Measurements from ENCODE around the gene RPS21. TPM values are rescaled to one million over a fixed set of nuclear protein-coding genes. Genes with fewer than 3 reads are reported as not detected.

RPS21 gene
- total and polyA plus RNA-seq, 2 donors: 1,987 to 6,072 TPM

DNA sequence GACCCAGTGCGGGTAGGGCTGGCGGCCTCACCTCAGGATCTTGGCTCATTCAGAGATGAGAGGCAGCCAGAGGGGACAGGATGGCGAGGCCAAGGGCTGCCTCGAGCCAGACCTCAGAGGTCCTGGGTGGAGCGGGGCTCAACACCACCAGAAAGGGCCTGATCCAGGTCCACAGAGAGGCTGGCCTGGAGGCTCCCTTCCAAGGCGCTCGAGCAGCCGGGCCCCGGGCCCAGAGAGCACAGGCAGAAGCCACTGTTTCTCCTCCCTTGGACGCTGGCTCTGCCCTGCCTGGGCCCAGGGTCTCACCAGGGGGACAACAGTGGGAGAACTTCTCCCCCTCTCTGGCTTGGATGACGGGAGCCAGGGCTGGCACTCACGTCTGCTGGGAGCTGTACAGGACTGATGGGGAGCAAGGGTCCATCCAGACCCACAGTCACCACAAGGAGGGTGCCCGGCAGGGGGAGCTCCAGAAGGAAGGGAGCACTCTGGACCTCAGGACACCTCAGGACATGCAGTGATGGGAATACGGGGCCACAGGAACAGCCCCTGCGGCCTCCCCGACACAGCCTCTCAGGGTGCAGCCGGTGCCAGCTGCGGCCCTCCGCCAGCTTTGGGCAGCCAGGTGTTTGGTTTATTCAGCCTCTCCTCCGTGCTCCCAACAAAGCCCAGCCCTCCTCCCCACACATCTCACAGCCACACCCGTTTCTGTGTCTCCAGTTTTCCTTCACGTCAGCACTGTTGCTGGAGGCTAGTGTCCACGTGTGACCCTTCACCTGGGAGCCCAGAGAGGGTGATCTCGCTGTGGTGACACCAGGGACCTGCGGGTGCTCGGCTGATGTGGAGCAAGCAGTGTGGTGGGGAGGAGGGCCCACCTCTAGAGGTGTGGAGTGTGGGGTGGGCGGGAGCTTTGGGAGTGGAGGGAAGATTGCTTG lies 8.7 kb downstream of the RPS21 start:
- H3K4me3 ChIP-seq (ENCODE audit: low read length in 2 of 2): no peak overlapping the region
- no peaks in the 10 kb centered on the region for H3K9me3 ChIP-seq (ENCODE audit: control insufficient read depth in 2 of 2, insufficient read depth in 1 of 2, low read length in 1 of 2)
- H3K4me1 ChIP-seq (ENCODE audit: control insufficient read depth in 2 of 2, insufficient read depth in 2 of 2, low read length in 2 of 2): no peaks in the 10 kb centered on the region
- 97% methylated on average over 27 of the region's 27 CpGs for WGBS
- H3K27ac ChIP-seq (ENCODE audit: low read depth in 1 of 2, low read length in 1 of 2): no peak overlapping the region
- peaks cover 14 to 39% of the 10 kb centered on the region in 2 donors for H3K36me3 ChIP-seq (ENCODE audit: control insufficient read depth in 2 of 2, insufficient read depth in 2 of 2, low read length in 1 of 2)
- DNase-seq (ENCODE audit: low read depth in 6 of 9, low spot score in 9 of 9): no peak
- no peaks in the 10 kb centered on the region for H3K27me3 ChIP-seq (ENCODE audit: control insufficient read depth in 2 of 2, insufficient read depth in 1 of 2, low read length in 1 of 2)

DNA sequence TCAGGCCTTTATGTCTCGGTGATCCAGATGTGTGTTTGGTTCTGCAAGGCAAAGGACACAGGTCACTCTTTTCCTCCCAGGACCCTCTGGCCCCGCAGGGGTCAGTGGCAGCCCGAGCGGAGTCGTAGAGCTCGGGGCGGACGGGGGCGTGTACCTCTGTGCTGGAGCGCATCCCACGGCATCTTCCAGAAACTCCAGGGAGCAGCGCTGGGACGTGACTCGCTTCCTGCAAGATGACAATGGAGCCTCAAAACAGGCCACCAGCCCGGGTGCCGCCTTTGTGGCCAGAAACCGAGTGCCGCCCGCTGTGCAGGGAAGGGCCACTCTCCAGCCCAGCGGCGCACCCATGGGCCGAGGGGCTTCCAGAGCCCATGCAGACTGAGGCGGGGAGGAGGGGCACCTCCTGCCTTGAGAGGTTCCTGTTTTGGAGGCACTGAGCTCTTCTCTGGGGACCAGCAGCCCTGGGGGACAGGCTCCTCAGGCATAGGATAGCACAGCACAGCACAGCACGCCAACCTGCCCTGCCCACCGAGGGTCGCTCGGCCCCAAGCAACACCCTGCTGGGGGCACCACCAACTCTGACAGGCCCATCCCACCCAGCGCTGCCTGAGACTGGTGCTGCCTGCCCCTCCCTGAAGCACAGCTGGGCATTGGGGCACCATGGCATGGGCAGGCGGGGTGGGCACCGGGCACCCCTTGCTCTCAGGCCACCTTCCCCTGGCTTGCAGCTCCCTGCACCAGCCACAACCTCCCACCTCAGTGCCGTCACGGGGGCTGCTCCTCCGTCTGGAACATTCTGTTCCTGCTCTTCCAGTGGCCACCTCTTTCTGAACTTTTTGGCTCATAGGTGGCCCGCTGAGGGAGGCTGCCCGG lies 9.7 kb downstream of the RPS21 start:
- WGBS: 96% methylated on average over 35 of the region's 35 CpGs
- Histone ChIP-seq H3K27me3 (ENCODE audit: control insufficient read depth in 2 of 2, insufficient read depth in 1 of 2, low read length in 1 of 2) (no peaks in the 10 kb centered on the region), H3K27ac (ENCODE audit: low read depth in 1 of 2, low read length in 1 of 2) (no peak overlapping the region), H3K4me1 (ENCODE audit: control insufficient read depth in 2 of 2, insufficient read depth in 2 of 2, low read length in 2 of 2) (no peaks in the 10 kb centered on the region), H3K9me3 (ENCODE audit: control insufficient read depth in 2 of 2, insufficient read depth in 1 of 2, low read length in 1 of 2) (no peaks in the 10 kb centered on the region), H3K4me3 (ENCODE audit: low read length in 2 of 2) (no peak overlapping the region), H3K36me3 (ENCODE audit: control insufficient read depth in 2 of 2, insufficient read depth in 2 of 2, low read length in 1 of 2) (peaks cover 5 to 40% of the 10 kb centered on the region in 2 donors)
- DNase-seq (ENCODE audit: low read depth in 6 of 9, low spot score in 9 of 9): no peak

DNA sequence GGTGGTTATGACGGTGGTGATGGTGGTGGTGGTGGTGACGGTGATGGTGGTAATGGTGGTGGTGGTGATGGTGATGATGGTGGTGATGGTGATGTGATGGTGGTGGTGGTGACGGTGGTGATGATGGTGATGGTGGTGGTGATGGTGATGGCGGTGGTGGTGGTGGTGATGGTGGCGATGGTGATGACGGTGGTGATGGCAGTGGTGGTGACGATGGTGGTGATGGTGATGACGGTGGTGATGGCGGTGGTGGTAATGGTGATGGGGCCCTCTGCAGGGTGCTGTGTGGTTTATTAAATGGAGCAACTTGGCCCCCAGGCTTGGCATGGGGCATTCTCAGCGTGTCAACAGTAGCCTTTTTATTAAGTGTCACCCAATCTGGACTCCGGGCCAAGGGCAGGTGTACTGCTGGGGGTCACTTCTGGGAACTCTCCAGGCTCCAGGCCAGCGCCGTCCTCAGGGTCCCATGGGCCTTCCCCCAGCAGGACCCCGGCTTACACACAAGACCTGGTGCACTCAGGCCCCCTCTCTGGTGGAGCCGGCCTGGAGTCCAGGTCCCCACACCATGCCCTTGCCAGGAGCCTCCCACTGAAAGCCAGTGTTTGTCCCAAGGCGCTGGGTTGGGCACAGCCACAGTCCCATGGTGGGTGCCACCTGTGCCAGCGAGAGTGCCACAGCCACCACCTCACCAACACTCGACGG lies 11.4 kb downstream of the RPS21 start:
- H3K27ac ChIP-seq (ENCODE audit: low read depth in 1 of 2, low read length in 1 of 2): no peak overlapping the region
- no peak for DNase-seq (ENCODE audit: low read depth in 6 of 9, low spot score in 9 of 9)
- no peaks in the 10 kb centered on the region for H3K9me3 ChIP-seq (ENCODE audit: control insufficient read depth in 2 of 2, insufficient read depth in 1 of 2, low read length in 1 of 2)
- no peak overlapping the region for H3K4me3 ChIP-seq (ENCODE audit: low read length in 2 of 2)
- no peaks in the 10 kb centered on the region for H3K4me1 ChIP-seq (ENCODE audit: control insufficient read depth in 2 of 2, insufficient read depth in 2 of 2, low read length in 2 of 2)
- 91% methylated on average over 19 of the region's 19 CpGs for WGBS
- peaks cover 7 to 31% of the 10 kb centered on the region in 2 donors for H3K36me3 ChIP-seq (ENCODE audit: control insufficient read depth in 2 of 2, insufficient read depth in 2 of 2, low read length in 1 of 2)
- H3K27me3 ChIP-seq (ENCODE audit: control insufficient read depth in 2 of 2, insufficient read depth in 1 of 2, low read length in 1 of 2): no peaks in the 10 kb centered on the region

DNA sequence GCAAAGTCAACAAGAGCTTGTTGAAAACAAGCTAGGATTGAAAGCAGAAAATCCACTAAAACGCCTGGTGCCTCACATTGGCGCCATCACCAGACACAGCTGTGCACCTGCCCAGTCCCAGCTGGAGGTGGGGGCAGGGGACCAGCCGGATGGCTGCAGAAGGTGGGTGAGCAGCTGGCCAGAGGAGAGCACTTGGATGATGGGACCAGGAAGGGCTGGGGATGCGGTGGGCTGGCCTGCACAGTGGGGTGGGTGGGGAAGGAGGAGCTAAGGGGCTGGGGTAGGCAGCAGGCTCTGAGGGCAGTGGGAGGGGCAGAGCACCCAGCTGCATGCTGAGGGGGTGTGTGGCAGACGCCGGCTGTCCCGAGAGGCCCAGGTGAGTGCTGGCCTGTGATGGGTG lies 13.1 kb downstream of the RPS21 start:
- no peak for DNase-seq (ENCODE audit: low read depth in 6 of 9, low spot score in 9 of 9)
- Histone ChIP-seq H3K36me3 (ENCODE audit: control insufficient read depth in 2 of 2, insufficient read depth in 2 of 2, low read length in 1 of 2) (peaks cover 2 to 14% of the 10 kb centered on the region in 2 donors), H3K4me3 (ENCODE audit: low read length in 2 of 2) (no peak overlapping the region), H3K9me3 (ENCODE audit: control insufficient read depth in 2 of 2, insufficient read depth in 1 of 2, low read length in 1 of 2) (no peaks in the 10 kb centered on the region), H3K27me3 (ENCODE audit: control insufficient read depth in 2 of 2, insufficient read depth in 1 of 2, low read length in 1 of 2) (no peaks in the 10 kb centered on the region), H3K27ac (ENCODE audit: low read depth in 1 of 2, low read length in 1 of 2) (no peak overlapping the region), H3K4me1 (ENCODE audit: control insufficient read depth in 2 of 2, insufficient read depth in 2 of 2, low read length in 2 of 2) (no peaks in the 10 kb centered on the region)
- WGBS: 96% methylated on average over 7 of the region's 7 CpGs

DNA sequence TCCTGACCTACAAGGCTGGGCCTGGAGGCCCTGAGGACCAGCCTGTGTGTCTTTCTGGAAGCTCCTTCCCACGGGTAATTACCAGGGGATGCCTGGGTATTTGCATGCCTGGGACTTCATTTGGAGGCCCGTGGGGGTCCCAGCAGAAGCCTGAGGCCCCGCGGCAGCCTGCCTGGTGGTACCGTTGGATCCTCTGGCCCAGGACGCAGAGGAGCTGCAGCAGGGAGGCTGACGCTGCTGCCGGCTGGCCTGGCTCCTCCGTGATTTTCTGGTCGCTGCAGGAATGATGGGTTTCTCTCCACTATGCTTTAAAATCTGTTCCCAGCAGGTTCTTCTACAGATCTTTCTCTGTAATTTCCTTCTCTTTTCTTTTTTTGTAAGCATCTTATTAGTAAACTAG lies 13.6 kb downstream of the RPS21 start:
- DNase-seq (ENCODE audit: low read depth in 6 of 9, low spot score in 9 of 9): no peak
- WGBS: 93% methylated on average over 10 of the region's 10 CpGs

DNA sequence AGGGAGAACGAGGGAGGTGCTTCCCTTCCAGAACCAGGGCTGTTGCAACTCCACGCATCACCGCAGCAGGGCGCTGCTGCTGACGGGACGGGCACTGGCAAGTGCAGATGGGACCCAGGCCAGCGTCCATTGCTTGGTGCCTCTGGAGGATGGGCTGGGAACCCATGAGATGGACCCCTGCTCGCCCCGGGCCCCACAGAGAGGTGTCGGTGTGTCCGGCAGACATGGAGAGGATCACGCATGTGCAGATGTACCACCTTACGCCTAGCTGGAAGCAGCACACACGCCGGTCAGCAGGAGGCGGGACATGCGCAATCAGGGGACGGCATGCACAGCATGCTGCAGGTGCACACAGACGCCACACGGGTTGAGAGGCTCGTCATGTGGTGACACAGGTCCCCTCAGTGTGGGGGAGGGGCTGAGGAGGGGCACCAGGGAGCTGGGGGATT lies 14.5 kb downstream of the RPS21 start:
- no peak overlapping the region for H3K27ac ChIP-seq (ENCODE audit: low read depth in 1 of 2, low read length in 1 of 2)
- DNase-seq (ENCODE audit: low read depth in 6 of 9, low spot score in 9 of 9): no peak
- H3K36me3 ChIP-seq (ENCODE audit: control insufficient read depth in 2 of 2, insufficient read depth in 2 of 2, low read length in 1 of 2): peaks cover 2 to 14% of the 10 kb centered on the region in 2 donors
- H3K4me3 ChIP-seq (ENCODE audit: low read length in 2 of 2): no peak overlapping the region
- H3K4me1 ChIP-seq (ENCODE audit: control insufficient read depth in 2 of 2, insufficient read depth in 2 of 2, low read length in 2 of 2): peaks cover 4 to 7% of the 10 kb centered on the region in 2 donors
- peaks cover 0 to 2% of the 10 kb centered on the region in 2 donors for H3K9me3 ChIP-seq (ENCODE audit: control insufficient read depth in 2 of 2, insufficient read depth in 1 of 2, low read length in 1 of 2)
- 93% methylated on average over 21 of the region's 21 CpGs for WGBS
- H3K27me3 ChIP-seq (ENCODE audit: control insufficient read depth in 2 of 2, insufficient read depth in 1 of 2, low read length in 1 of 2): no peaks in the 10 kb centered on the region

More for the DNA sequence above, 13.6 kb downstream of the RPS21 start:
- Histone ChIP-seq H3K4me1 (ENCODE audit: control insufficient read depth in 2 of 2, insufficient read depth in 2 of 2, low read length in 2 of 2) (peaks cover 0 to under 1% of the 10 kb centered on the region in 2 donors), H3K27me3 (ENCODE audit: control insufficient read depth in 2 of 2, insufficient read depth in 1 of 2, low read length in 1 of 2) (no peaks in the 10 kb centered on the region), H3K36me3 (ENCODE audit: control insufficient read depth in 2 of 2, insufficient read depth in 2 of 2, low read length in 1 of 2) (peaks cover 2 to 14% of the 10 kb centered on the region in 2 donors), H3K4me3 (ENCODE audit: low read length in 2 of 2) (no peak overlapping the region), H3K27ac (ENCODE audit: low read depth in 1 of 2, low read length in 1 of 2) (no peak overlapping the region), H3K9me3 (ENCODE audit: control insufficient read depth in 2 of 2, insufficient read depth in 1 of 2, low read length in 1 of 2) (no peaks in the 10 kb centered on the region)

DNA sequence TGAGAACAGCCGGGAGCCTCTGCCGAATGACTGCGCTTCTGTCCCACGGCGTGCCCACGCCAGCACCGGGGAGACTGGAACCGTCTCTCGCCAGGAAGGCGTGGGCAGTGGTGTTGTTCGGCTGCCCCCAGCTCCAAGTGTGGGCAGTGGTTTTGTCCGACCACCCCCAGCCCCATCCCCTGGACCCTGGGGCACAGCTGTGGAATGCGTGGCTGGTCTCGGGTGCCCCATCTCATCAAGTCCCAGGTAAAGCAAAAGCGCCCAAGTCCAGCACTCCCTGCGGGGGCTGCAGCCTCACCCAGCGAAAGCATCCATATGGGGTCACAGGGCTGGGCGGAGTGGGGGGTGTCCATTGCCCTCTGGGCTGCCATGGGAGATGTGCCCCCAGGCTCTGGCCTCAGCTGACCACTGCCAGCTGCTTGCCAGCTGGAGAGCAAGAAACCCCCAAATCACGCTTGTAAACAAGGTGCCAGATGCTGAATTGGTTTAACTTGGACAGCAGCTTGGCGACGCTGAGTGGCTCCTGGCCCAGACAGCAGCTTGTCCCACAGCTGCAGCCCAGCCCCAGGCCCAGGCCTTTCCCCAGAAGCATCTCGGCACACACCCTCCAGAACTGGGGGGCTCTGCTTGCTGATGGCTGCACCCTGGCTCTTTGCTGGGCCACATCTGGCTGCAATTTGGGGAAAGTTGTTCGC lies 15.7 kb downstream of the RPS21 start:
- Histone ChIP-seq H3K4me3 (ENCODE audit: low read length in 2 of 2) (no peak overlapping the region), H3K4me1 (ENCODE audit: control insufficient read depth in 2 of 2, insufficient read depth in 2 of 2, low read length in 2 of 2) (peaks cover 11 to 13% of the 10 kb centered on the region in 2 donors), H3K36me3 (ENCODE audit: control insufficient read depth in 2 of 2, insufficient read depth in 2 of 2, low read length in 1 of 2) (peaks cover 2 to 12% of the 10 kb centered on the region in 2 donors), H3K27me3 (ENCODE audit: control insufficient read depth in 2 of 2, insufficient read depth in 1 of 2, low read length in 1 of 2) (no peaks in the 10 kb centered on the region), H3K27ac (ENCODE audit: low read depth in 1 of 2, low read length in 1 of 2) (no peak overlapping the region), H3K9me3 (ENCODE audit: control insufficient read depth in 2 of 2, insufficient read depth in 1 of 2, low read length in 1 of 2) (peaks cover 0 to 2% of the 10 kb centered on the region in 2 donors)
- no peak for DNase-seq (ENCODE audit: low read depth in 6 of 9, low spot score in 9 of 9)
- WGBS: 98% methylated on average over 23 of the region's 23 CpGs

DNA sequence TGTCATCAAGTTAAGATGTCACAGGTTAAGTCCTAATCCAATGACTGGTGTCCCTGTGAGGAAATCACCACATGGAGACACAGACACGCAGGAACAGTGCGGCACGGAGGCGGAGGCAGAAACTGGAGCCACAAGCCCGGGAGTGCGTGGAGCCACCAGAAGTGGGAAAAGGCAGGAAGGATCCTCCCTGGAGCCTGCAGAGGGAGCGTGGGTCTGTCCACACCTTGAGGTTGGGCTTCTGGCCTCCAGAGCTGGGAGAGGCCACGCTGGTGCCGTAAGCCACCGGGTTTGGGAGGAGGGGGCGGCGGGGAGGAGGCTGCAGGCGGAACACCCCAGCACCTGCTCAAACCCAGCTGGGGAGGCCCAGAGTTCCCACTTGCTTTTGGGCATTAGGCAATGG lies 16.4 kb downstream of the RPS21 start:
- Histone ChIP-seq H3K27me3 (ENCODE audit: control insufficient read depth in 2 of 2, insufficient read depth in 1 of 2, low read length in 1 of 2) (peaks cover 0 to 5% of the 10 kb centered on the region in 2 donors), H3K4me1 (ENCODE audit: control insufficient read depth in 2 of 2, insufficient read depth in 2 of 2, low read length in 2 of 2) (peaks cover 12 to 16% of the 10 kb centered on the region in 2 donors), H3K27ac (ENCODE audit: low read depth in 1 of 2, low read length in 1 of 2) (no peak overlapping the region), H3K9me3 (ENCODE audit: control insufficient read depth in 2 of 2, insufficient read depth in 1 of 2, low read length in 1 of 2) (peaks cover 0 to 2% of the 10 kb centered on the region in 2 donors), H3K4me3 (ENCODE audit: low read length in 2 of 2) (no peak overlapping the region), H3K36me3 (ENCODE audit: control insufficient read depth in 2 of 2, insufficient read depth in 2 of 2, low read length in 1 of 2) (peaks cover 2 to 12% of the 10 kb centered on the region in 2 donors)
- WGBS: 95% methylated on average over 13 of the region's 13 CpGs
- no peak for DNase-seq (ENCODE audit: low read depth in 6 of 9, low spot score in 9 of 9)

Measured in thymus (tissue), 11 donors.